Measurements from ENCODE around the gene ZNF438. TPM values are rescaled to one million over a fixed set of nuclear protein-coding genes. Genes with fewer than 3 reads are reported as not detected.
"Not testable (repeated sequence)": the region's sequence is repeated elsewhere in the genome, so short reads cannot be mapped to it uniquely, and the experiment has no call there.

ZNF438 gene
- total RNA-seq, 1 donor from 2014 or later: 1.3 TPM

DNA sequence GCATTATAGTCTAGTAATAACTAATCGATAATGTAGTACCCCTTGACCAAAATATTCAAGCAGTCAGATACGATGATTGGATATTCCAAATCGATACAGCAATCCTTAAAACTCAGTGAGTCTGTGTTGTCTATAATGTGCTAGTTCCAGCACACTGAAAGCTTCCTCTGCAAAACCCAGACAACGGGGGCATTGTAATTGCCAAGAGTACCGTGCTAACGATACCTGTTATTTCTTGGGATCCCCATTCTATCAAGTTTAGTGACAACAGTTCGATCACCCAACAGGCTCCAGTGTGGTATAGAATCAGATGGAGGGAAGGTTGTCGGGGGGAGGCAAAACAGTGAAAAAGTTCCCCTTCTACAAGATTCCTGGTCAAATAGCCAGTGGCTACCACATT lies 865 bp downstream of the ZNF438 start:
- TF ChIP-seq, protein P1, sequence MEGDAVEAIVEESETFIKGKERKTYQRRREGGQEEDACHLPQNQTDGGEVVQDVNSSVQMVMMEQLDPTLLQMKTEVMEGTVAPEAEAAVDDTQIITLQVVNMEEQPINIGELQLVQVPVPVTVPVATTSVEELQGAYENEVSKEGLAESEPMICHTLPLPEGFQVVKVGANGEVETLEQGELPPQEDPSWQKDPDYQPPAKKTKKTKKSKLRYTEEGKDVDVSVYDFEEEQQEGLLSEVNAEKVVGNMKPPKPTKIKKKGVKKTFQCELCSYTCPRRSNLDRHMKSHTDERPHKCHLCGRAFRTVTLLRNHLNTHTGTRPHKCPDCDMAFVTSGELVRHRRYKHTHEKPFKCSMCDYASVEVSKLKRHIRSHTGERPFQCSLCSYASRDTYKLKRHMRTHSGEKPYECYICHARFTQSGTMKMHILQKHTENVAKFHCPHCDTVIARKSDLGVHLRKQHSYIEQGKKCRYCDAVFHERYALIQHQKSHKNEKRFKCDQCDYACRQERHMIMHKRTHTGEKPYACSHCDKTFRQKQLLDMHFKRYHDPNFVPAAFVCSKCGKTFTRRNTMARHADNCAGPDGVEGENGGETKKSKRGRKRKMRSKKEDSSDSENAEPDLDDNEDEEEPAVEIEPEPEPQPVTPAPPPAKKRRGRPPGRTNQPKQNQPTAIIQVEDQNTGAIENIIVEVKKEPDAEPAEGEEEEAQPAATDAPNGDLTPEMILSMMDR (IDR thresholded peaks at IDR 0.05): no peak
- TF ChIP-seq EZH2 (IDR thresholded peaks at IDR 0.05): no peak
- TF ChIP-seq EZH2phosphoT487 (IDR thresholded peaks at IDR 0.05): no peak
- peaks cover 14% of the 10 kb centered on the region for H3K4me1 Mint-ChIP-seq
- DNase-seq (ENCODE audit: low spot score): peak; percentile 20
- Histone ChIP-seq H3K27me3 (no peaks in the 10 kb centered on the region), H3K4me2 (peak overlapping the region; percentile 83), H3K27ac (no peak overlapping the region), H3K36me3 (no peaks in the 10 kb centered on the region), H4K20me1 (ENCODE audit: low read depth) (no peaks in the 10 kb centered on the region), H2AFZ (replicated peaks) (no peak overlapping the region), H3K4me3 (peak overlapping the region; percentile 67), H3K9me3 (ENCODE audit: low read depth) (no peaks in the 10 kb centered on the region), H3K9ac (no peak overlapping the region), H3F3A (ENCODE audit: low read depth) (peaks cover 22% of the 10 kb centered on the region), H3K79me2 (ENCODE audit: low read depth) (no peaks in the 10 kb centered on the region), H3K4me1 (peaks cover 11% of the 10 kb centered on the region)
- H3K27me3 Mint-ChIP-seq (ENCODE audit: insufficient read depth, low read depth): peaks cover 3% of the 10 kb centered on the region
- no peaks in the 10 kb centered on the region for H3K9me3 Mint-ChIP-seq
- no peak overlapping the region for H3K27ac Mint-ChIP-seq
- no peaks in the 10 kb centered on the region for H3K36me3 Mint-ChIP-seq
- peak overlapping the region; percentile 86 for H3K4me3 Mint-ChIP-seq

DNA sequence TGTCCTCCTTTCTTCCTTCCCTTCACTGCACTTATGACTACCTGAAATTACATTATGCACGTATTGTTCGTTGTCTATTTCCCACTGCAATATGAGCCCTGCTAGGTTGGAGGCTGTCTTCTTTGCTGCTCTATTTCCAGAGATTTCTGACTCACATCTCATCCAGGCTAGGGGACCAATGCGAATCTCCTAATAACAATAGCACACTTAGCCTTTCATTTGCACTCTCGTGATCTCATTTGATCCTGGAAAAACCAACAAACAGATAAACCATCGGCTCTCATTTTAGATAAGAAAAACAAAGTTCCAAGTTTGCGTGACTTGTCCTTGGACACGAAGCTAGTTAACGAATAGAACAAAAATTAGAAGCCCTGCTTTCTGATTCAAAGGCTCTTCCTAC lies 1.4 kb downstream of the ZNF438 start:
- Histone ChIP-seq H3K36me3 (no peaks in the 10 kb centered on the region), H3K9me3 (ENCODE audit: low read depth) (no peaks in the 10 kb centered on the region), H3F3A (ENCODE audit: low read depth) (peaks cover 18% of the 10 kb centered on the region), H3K4me3 (peak overlapping the region; percentile 67), H3K9ac (no peak overlapping the region), H2AFZ (replicated peaks) (no peak overlapping the region), H3K27me3 (no peaks in the 10 kb centered on the region), H3K27ac (no peak overlapping the region), H4K20me1 (ENCODE audit: low read depth) (no peaks in the 10 kb centered on the region), H3K79me2 (ENCODE audit: low read depth) (no peaks in the 10 kb centered on the region), H3K4me1 (peaks cover 11% of the 10 kb centered on the region), H3K4me2 (peak overlapping the region; percentile 83)
- Mint-ChIP-seq H3K9me3 (no peaks in the 10 kb centered on the region), H3K27me3 (ENCODE audit: insufficient read depth, low read depth) (peaks cover 3% of the 10 kb centered on the region), H3K36me3 (no peaks in the 10 kb centered on the region), H3K27ac (no peak overlapping the region), H3K4me1 (peaks cover 10% of the 10 kb centered on the region), H3K4me3 (peak overlapping the region; percentile 10)
- no peak for TF ChIP-seq EZH2phosphoT487 (IDR thresholded peaks at IDR 0.05)
- TF ChIP-seq, protein P1 (IDR thresholded peaks at IDR 0.05): no peak
- TF ChIP-seq EZH2 (IDR thresholded peaks at IDR 0.05): no peak
- no peak for DNase-seq (ENCODE audit: low spot score)

DNA sequence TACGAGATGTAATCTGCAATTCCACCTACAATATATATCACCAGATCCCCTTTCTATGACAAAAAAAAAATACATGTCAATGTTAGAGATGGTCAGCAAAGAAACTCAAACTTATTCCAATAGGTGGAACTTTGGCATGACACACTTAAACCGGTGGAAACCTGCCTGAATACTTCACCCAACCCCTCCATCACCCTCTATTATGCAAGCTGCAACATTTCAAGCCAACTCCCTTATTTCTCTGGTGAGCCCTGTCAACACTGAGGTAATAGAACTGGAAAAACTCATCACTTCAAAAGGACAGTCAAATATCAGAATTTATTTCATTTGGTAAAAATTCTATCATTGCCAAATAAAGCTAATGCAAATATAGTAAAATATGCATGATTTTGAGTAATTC lies 3.6 kb downstream of the ZNF438 start:
- no peaks in the 10 kb centered on the region for H3K27me3 Mint-ChIP-seq (ENCODE audit: insufficient read depth, low read depth)
- no peak overlapping the region for H3K27ac Mint-ChIP-seq

DNA sequence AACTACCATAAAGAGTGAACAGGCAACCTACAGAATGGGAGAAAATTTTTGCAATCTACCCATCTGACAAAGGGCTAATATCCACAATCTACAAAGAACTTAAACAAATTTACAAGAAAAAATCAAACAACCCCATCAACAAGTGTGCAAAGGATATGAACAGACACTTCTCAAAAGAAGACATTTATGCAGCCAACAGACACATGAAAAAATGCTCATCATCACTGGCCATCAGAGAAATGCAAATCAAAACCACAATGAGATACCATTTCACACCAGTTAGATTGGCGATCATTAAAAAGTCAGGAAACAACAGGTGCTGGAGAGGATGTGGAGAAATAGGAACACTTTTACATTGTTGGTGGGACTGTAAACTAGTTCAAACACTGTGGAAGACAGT lies 5.4 kb downstream of the ZNF438 start:
- H3K9me3 Mint-ChIP-seq: not testable (repeated sequence)

More for the DNA sequence above, 3.6 kb downstream of the ZNF438 start:
- H3F3A ChIP-seq (ENCODE audit: low read depth): peaks cover 18% of the 10 kb centered on the region
- H3K79me2 ChIP-seq (ENCODE audit: low read depth): no peaks in the 10 kb centered on the region
- no peak overlapping the region for H3K4me3 Mint-ChIP-seq
- no peaks in the 10 kb centered on the region for H3K9me3 ChIP-seq (ENCODE audit: low read depth)
- no peaks in the 10 kb centered on the region for H3K27me3 ChIP-seq
- H3K9ac ChIP-seq: no peak overlapping the region
- no peak overlapping the region for H3K4me2 ChIP-seq
- no peaks in the 10 kb centered on the region for H3K36me3 ChIP-seq
- H3K4me3 ChIP-seq: no peak overlapping the region
- H3K4me1 Mint-ChIP-seq: peaks cover 10% of the 10 kb centered on the region
- TF ChIP-seq, protein P1 (IDR thresholded peaks at IDR 0.05): no peak
- TF ChIP-seq EZH2phosphoT487 (IDR thresholded peaks at IDR 0.05): no peak
- TF ChIP-seq EZH2 (IDR thresholded peaks at IDR 0.05): no peak
- no peaks in the 10 kb centered on the region for H4K20me1 ChIP-seq (ENCODE audit: low read depth)
- no peak overlapping the region for H2AFZ ChIP-seq (replicated peaks)
- no peak for DNase-seq (ENCODE audit: low spot score)
- no peak overlapping the region for H3K27ac ChIP-seq
- H3K36me3 Mint-ChIP-seq: no peaks in the 10 kb centered on the region
- peaks cover 11% of the 10 kb centered on the region for H3K4me1 ChIP-seq
- peaks cover 3% of the 10 kb centered on the region for H3K9me3 Mint-ChIP-seq

More for the DNA sequence above, 5.4 kb downstream of the ZNF438 start:
- not testable (repeated sequence) for H3K27me3 ChIP-seq; H3K4me3 ChIP-seq; H2AFZ ChIP-seq (replicated peaks); H3K9me3 ChIP-seq (ENCODE audit: low read depth); H3F3A ChIP-seq (ENCODE audit: low read depth); H3K27ac ChIP-seq; H3K27me3 Mint-ChIP-seq (ENCODE audit: insufficient read depth, low read depth); H3K27ac Mint-ChIP-seq; H3K9ac ChIP-seq; H4K20me1 ChIP-seq (ENCODE audit: low read depth); H3K4me3 Mint-ChIP-seq; H3K79me2 ChIP-seq (ENCODE audit: low read depth); DNase-seq (ENCODE audit: low spot score); H3K36me3 ChIP-seq; H3K4me2 ChIP-seq; H3K36me3 Mint-ChIP-seq
- peaks cover 11% of the 10 kb centered on the region for H3K4me1 ChIP-seq
- peaks cover 10% of the 10 kb centered on the region for H3K4me1 Mint-ChIP-seq

Data from neural progenitor cell (in vitro differentiated cells).